Liver (tissue), 3 donors: ENCODE data around the gene ANKRD10.

Experiments
- FOXA1 ChIP-seq: IDR thresholded peaks from 2 replicates; pipeline ENCODE4 v1.6.1; 2016; ENCODE audit warnings: antibody characterized with exemption
- GABPA ChIP-seq, 2 donors: IDR thresholded peaks in 1 of 2; conservative IDR thresholded peaks in 1 of 2; 2 replicates each; pipeline ENCODE4 v1.6.1; 2016; ENCODE audit warnings: antibody characterized with exemption in 2 of 2, mild to moderate bottlenecking in 1 of 2, moderate library complexity in 1 of 2
- JUND ChIP-seq, 2 donors: IDR thresholded peaks; 2 replicates each; pipeline ENCODE4 v1.6.1; 2016; ENCODE audit warnings: antibody characterized with exemption in 2 of 2
- SP1 ChIP-seq: IDR thresholded peaks from 2 replicates; pipeline ENCODE4 v1.6.1; 2018; ENCODE audit warnings: antibody characterized with exemption, mild to moderate bottlenecking
- YY1 ChIP-seq: IDR thresholded peaks from 2 replicates; pipeline ENCODE4 v1.6.1; 2016; ENCODE audit warnings: antibody characterized with exemption, mild to moderate bottlenecking
- TF ChIP-seq, protein P1 (sequence below): IDR thresholded peaks from 2 replicates; pipeline ENCODE4 v1.6.1; 2016; ENCODE audit warnings: antibody characterized with exemption
- TF ChIP-seq, protein P2 (sequence below): fragments of 150-350 bp; IDR thresholded peaks from 2 replicates; pipeline ENCODE4 v1.5.1; 2017; ENCODE audit warnings: improper control_type of control experiment, low read depth, low read length; ENCODE audit not compliant: missing input control
- TF ChIP-seq, protein P3 (sequence below): IDR thresholded peaks from 2 replicates; pipeline ENCODE4 v1.6.1; 2016; ENCODE audit warnings: antibody characterized with exemption, mild to moderate bottlenecking
- TF ChIP-seq, protein P4 (sequence below): IDR thresholded peaks from 2 replicates; pipeline ENCODE4 v1.6.1; 2016; ENCODE audit warnings: antibody characterized with exemption
- donor health status: healthy.
- donor health status: healthy.

DNA sequence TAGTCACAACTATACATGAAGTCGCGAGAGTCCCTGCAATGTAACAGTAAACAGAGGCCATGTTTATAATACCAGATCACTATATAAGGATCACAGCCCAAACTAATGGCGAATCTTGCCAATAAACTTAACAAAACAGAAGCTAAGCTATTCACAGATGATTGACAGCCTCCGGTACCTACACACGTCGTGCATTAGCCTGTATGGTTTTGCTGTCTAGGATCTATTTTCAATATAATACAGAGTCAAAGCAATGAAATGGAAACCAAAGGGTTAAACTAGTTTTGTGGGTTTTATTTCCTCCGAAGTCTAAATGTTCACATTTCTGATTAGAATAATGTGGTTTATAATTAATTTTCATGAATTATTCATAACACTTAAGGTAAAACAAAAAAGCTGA is 10.1 kb downstream of the ANKRD10 start:
- TF ChIP-seq, protein P1, sequence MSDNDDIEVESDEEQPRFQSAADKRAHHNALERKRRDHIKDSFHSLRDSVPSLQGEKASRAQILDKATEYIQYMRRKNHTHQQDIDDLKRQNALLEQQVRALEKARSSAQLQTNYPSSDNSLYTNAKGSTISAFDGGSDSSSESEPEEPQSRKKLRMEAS: no peak
- TF ChIP-seq, protein P2, sequence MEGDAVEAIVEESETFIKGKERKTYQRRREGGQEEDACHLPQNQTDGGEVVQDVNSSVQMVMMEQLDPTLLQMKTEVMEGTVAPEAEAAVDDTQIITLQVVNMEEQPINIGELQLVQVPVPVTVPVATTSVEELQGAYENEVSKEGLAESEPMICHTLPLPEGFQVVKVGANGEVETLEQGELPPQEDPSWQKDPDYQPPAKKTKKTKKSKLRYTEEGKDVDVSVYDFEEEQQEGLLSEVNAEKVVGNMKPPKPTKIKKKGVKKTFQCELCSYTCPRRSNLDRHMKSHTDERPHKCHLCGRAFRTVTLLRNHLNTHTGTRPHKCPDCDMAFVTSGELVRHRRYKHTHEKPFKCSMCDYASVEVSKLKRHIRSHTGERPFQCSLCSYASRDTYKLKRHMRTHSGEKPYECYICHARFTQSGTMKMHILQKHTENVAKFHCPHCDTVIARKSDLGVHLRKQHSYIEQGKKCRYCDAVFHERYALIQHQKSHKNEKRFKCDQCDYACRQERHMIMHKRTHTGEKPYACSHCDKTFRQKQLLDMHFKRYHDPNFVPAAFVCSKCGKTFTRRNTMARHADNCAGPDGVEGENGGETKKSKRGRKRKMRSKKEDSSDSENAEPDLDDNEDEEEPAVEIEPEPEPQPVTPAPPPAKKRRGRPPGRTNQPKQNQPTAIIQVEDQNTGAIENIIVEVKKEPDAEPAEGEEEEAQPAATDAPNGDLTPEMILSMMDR: no peak
- TF ChIP-seq, protein P3, sequence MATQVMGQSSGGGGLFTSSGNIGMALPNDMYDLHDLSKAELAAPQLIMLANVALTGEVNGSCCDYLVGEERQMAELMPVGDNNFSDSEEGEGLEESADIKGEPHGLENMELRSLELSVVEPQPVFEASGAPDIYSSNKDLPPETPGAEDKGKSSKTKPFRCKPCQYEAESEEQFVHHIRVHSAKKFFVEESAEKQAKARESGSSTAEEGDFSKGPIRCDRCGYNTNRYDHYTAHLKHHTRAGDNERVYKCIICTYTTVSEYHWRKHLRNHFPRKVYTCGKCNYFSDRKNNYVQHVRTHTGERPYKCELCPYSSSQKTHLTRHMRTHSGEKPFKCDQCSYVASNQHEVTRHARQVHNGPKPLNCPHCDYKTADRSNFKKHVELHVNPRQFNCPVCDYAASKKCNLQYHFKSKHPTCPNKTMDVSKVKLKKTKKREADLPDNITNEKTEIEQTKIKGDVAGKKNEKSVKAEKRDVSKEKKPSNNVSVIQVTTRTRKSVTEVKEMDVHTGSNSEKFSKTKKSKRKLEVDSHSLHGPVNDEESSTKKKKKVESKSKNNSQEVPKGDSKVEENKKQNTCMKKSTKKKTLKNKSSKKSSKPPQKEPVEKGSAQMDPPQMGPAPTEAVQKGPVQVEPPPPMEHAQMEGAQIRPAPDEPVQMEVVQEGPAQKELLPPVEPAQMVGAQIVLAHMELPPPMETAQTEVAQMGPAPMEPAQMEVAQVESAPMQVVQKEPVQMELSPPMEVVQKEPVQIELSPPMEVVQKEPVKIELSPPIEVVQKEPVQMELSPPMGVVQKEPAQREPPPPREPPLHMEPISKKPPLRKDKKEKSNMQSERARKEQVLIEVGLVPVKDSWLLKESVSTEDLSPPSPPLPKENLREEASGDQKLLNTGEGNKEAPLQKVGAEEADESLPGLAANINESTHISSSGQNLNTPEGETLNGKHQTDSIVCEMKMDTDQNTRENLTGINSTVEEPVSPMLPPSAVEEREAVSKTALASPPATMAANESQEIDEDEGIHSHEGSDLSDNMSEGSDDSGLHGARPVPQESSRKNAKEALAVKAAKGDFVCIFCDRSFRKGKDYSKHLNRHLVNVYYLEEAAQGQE: no peak
- TF ChIP-seq JUND (IDR thresholded peaks at IDR 0.05) (no peak), YY1 (no peak), GABPA (IDR thresholded peaks at IDR 0.05 in 1 of 2, conservative IDR thresholded peaks at IDR 0.05 in 1 of 2) (no peak), SP1 (no peak), FOXA1 (no peak)
- TF ChIP-seq, protein P4, sequence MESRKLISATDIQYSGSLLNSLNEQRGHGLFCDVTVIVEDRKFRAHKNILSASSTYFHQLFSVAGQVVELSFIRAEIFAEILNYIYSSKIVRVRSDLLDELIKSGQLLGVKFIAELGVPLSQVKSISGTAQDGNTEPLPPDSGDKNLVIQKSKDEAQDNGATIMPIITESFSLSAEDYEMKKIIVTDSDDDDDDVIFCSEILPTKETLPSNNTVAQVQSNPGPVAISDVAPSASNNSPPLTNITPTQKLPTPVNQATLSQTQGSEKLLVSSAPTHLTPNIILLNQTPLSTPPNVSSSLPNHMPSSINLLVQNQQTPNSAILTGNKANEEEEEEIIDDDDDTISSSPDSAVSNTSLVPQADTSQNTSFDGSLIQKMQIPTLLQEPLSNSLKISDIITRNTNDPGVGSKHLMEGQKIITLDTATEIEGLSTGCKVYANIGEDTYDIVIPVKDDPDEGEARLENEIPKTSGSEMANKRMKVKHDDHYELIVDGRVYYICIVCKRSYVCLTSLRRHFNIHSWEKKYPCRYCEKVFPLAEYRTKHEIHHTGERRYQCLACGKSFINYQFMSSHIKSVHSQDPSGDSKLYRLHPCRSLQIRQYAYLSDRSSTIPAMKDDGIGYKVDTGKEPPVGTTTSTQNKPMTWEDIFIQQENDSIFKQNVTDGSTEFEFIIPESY: no peak
